Measurements from ENCODE around the gene DYRK1A.

- TF ChIP-seq CTCF (IDR thresholded peaks at IDR 0.05; ENCODE audit: insufficient read depth, low read length, poor library complexity, severe bottlenecking) (no peak), EZH2phosphoT487 (conservative IDR thresholded peaks at IDR 0.05; ENCODE audit: low read length) (no peak)
Observed at GRCh38 chr21:37446552-37446951, 80.0 kb downstream of the DYRK1A start.
